Measurements from ENCODE around the gene SHMT1.

Gene SHMT1

GRCh38 chr17:18281788-18282187, 81.6 kb downstream of the SHMT1 start:
- DNase-seq (ENCODE audit: low spot score), result no peak

GRCh38 chr17:18280766-18281371, 82.5 kb downstream of the SHMT1 start:
- no peak for DNase-seq (ENCODE audit: low spot score)

GRCh38 chr17:18280249-18280648, 83.1 kb downstream of the SHMT1 start:
- no peak for DNase-seq (ENCODE audit: low spot score)

- DNase-seq (ENCODE audit: low spot score), result no peak
Measured at GRCh38 chr17:18278867-18279266, 84.5 kb downstream of the SHMT1 start.
